HT-29 (cell line): ENCODE measurements around the gene NDST1. TPM values are rescaled to one million over a fixed set of nuclear protein-coding genes. Genes with fewer than 3 reads are reported as not detected.

Experiments used
- DNase-seq: peaks from one replicate; pipeline ENCODE4 v3.0.0-alpha.2; 2015; ENCODE audit warnings: low spot score
- total RNA-seq: library from RNA; depleted of rRNA; stranded (reverse); fragments of >200 nt; shearing (Covaris generic); gene quantifications from 2 replicates; pipeline ENCODE4 v1.2.3, GENCODE V29; 2014

Gene NDST1
- total RNA-seq, 1 experiment from 2014 or later, result 11.0 TPM

GRCh38 chr5:150522504-150523414, 14.8 kb downstream of the NDST1 start:
- DNase-seq, result peak; percentile 48

- DNase-seq, result peak; percentile 65
Measured at GRCh38 chr5:150523472-150524350, 15.8 kb downstream of the NDST1 start.

GRCh38 chr5:150525163-150525562, 17.2 kb downstream of the NDST1 start:
- no peak for DNase-seq

- DNase-seq, result no peak
Measured at GRCh38 chr5:150525781-150526180, 17.9 kb downstream of the NDST1 start.

GRCh38 chr5:150527038-150527437, 19.1 kb downstream of the NDST1 start:
- no peak for DNase-seq

GRCh38 chr5:150527808-150528207, 19.9 kb downstream of the NDST1 start:
- DNase-seq, result no peak

GRCh38 chr5:150528924-150529546, 21.1 kb downstream of the NDST1 start:
- DNase-seq, result no peak

- no peak for DNase-seq
Measured at GRCh38 chr5:150529555-150529954, 21.6 kb downstream of the NDST1 start.

- no peak for DNase-seq
Measured at GRCh38 chr5:150530423-150530822, 22.5 kb downstream of the NDST1 start.

GRCh38 chr5:150530951-150531588, 23.1 kb downstream of the NDST1 start:
- DNase-seq, result no peak

- DNase-seq, result no peak
Measured at GRCh38 chr5:150531686-150532085, 23.8 kb downstream of the NDST1 start.

- DNase-seq, result no peak
Measured at GRCh38 chr5:150532151-150532550, 24.2 kb downstream of the NDST1 start.

GRCh38 chr5:150532996-150533395, 25.1 kb downstream of the NDST1 start:
- no peak for DNase-seq

GRCh38 chr5:150534811-150535210, 26.9 kb downstream of the NDST1 start:
- peak; percentile 49 for DNase-seq

GRCh38 chr5:150535611-150536010, 27.7 kb downstream of the NDST1 start:
- no peak for DNase-seq

- no peak for DNase-seq
Measured at GRCh38 chr5:150538007-150538917, 30.3 kb downstream of the NDST1 start.

GRCh38 chr5:150539206-150539605, 31.3 kb downstream of the NDST1 start:
- no peak for DNase-seq

GRCh38 chr5:150540042-150540441, 32.1 kb downstream of the NDST1 start:
- DNase-seq, result no peak

- DNase-seq, result no peak
Measured at GRCh38 chr5:150540615-150541396, 32.9 kb downstream of the NDST1 start.

GRCh38 chr5:150541397-150541675, 33.4 kb downstream of the NDST1 start:
- DNase-seq, result no peak
